ENCODE measurements around the gene CLEC2L. TPM values are rescaled to one million over a fixed set of nuclear protein-coding genes. Genes with fewer than 3 reads are reported as not detected.

Gene CLEC2L
- total and polyA plus RNA-seq, 2 of the 13 experiments (the other 11 are each of a cell fraction or from before 2014, with no cell fraction given): 0.20 to 0.25 TPM

DNA sequence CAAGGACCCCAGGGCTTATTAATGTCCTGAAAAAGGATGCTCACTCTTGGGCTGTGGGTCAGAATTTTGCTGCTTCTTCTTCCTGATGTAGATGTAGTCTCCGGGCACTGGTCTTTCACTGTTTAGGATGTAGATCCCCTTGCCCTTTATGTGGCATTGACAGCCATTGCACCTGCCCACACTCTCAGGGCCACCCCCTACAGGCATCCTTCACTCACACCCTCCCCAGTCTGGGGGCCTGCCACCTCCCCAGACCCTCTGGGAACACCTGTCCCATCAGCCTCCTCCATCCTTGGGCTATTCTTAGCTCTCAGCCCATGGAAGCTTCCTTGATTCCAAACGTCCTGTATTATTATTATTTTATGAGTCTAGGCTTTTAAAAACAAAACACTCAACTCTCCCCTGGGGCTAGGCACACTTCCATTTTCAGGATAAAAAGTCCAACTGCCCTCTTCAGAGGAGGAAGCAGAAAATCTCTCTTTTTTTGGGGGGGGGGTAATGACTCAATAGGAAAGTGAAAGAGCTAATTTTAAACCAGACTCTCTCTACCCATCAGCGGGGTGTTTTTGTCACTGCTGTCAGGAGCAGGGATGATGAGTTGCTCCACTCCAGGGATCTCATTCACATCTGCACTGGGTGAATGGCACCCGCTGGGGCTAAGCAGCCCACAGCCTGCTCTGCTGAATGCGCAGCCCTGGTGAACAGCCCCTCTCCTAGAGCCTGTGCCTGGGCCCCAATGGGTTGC lies 28.5 kb upstream of the CLEC2L start:
- TF ChIP-seq, protein P1, sequence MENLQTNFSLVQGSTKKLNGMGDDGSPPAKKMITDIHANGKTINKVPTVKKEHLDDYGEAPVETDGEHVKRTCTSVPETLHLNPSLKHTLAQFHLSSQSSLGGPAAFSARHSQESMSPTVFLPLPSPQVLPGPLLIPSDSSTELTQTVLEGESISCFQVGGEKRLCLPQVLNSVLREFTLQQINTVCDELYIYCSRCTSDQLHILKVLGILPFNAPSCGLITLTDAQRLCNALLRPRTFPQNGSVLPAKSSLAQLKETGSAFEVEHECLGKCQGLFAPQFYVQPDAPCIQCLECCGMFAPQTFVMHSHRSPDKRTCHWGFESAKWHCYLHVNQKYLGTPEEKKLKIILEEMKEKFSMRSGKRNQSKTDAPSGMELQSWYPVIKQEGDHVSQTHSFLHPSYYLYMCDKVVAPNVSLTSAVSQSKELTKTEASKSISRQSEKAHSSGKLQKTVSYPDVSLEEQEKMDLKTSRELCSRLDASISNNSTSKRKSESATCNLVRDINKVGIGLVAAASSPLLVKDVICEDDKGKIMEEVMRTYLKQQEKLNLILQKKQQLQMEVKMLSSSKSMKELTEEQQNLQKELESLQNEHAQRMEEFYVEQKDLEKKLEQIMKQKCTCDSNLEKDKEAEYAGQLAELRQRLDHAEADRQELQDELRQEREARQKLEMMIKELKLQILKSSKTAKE (CRISPR knock-in tag; IDR thresholded peaks at IDR 0.05; ENCODE audit: borderline replicate concordance): no peak
- TF ChIP-seq, protein P2, sequence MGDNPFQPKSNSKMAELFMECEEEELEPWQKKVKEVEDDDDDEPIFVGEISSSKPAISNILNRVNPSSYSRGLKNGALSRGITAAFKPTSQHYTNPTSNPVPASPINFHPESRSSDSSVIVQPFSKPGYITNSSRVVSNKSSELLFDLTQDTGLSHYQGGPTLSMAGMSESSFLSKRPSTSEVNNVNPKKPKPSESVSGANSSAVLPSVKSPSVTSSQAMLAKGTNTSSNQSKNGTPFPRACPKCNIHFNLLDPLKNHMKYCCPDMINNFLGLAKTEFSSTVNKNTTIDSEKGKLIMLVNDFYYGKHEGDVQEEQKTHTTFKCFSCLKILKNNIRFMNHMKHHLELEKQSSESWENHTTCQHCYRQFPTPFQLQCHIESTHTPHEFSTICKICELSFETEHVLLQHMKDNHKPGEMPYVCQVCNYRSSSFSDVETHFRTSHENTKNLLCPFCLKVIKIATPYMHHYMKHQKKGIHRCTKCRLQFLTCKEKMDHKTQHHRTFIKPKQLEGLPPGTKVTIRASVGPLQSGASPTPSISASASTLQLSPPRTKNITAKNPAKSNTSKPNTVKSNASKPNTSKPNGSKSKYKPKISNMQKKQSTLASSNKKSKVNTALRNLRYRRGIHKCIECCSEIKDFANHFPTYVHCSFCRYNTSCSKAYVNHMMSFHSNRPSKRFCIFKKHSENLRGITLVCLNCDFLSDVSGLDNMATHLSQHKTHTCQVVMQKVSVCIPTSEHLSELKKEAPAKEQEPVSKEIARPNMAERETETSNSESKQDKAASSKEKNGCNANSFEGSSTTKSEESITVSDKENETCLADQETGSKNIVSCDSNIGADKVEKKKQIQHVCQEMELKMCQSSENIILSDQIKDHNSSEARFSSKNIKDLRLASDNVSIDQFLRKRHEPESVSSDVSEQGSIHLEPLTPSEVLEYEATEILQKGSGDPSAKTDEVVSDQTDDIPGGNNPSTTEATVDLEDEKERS (CRISPR knock-in tag; IDR thresholded peaks at IDR 0.05): no peak
- no peak for TF ChIP-seq ZNF207 (IDR thresholded peaks at IDR 0.05; ENCODE audit: borderline replicate concordance)
- no peak for TF ChIP-seq ZNF547 (CRISPR knock-in tag; IDR thresholded peaks at IDR 0.05)
- no peak for TF ChIP-seq ZKSCAN5 (CRISPR knock-in tag; IDR thresholded peaks at IDR 0.05)
- TF ChIP-seq ZBTB7A (CRISPR knock-in tag; IDR thresholded peaks at IDR 0.05): no peak
- no peak for TF ChIP-seq ZNF562 (CRISPR knock-in tag; IDR thresholded peaks at IDR 0.05; ENCODE audit: borderline replicate concordance)
- no peak for TF ChIP-seq ZFY (CRISPR knock-in tag; IDR thresholded peaks at IDR 0.05)
- no peak for TF ChIP-seq DNMT3B (CRISPR knock-in tag; conservative IDR thresholded peaks at IDR 0.05)
- no peak for TF ChIP-seq ZNF335 (CRISPR knock-in tag; IDR thresholded peaks at IDR 0.05)
- TF ChIP-seq KAT8 (CRISPR knock-in tag; IDR thresholded peaks at IDR 0.05): no peak
- no peak for TF ChIP-seq SAFB2 (CRISPR knock-in tag; IDR thresholded peaks at IDR 0.05; ENCODE audit: borderline replicate concordance, low read depth)
- TF ChIP-seq ZNF564 (CRISPR knock-in tag; IDR thresholded peaks at IDR 0.05): no peak
- TF ChIP-seq, protein P3, sequence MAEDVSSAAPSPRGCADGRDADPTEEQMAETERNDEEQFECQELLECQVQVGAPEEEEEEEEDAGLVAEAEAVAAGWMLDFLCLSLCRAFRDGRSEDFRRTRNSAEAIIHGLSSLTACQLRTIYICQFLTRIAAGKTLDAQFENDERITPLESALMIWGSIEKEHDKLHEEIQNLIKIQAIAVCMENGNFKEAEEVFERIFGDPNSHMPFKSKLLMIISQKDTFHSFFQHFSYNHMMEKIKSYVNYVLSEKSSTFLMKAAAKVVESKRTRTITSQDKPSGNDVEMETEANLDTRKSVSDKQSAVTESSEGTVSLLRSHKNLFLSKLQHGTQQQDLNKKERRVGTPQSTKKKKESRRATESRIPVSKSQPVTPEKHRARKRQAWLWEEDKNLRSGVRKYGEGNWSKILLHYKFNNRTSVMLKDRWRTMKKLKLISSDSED (CRISPR knock-in tag; IDR thresholded peaks at IDR 0.05): no peak
- TF ChIP-seq ZNF660 (CRISPR knock-in tag; IDR thresholded peaks at IDR 0.05; ENCODE audit: borderline replicate concordance, low read depth): no peak
- no peaks in the 10 kb centered on the region for H3K79me2 ChIP-seq (ENCODE audit: insufficient read depth, low read length)
- in situ Hi-C loops (cut with HindIII; ENCODE audit: extremely low pct_ligation_motif_present, low pct_unique_long_range_greater_than_20kb) (loop anchor here (10.0 kb wide), 1 partner anchor 510 kb away; no protein-coding TSS in a partner anchor), intact Hi-C loops (cut with micrococcal nuclease; ENCODE audit: unreplicated experiment) (no loop called here)
- no peaks in the 10 kb centered on the region for H3K4me1 ChIP-seq (ENCODE audit: insufficient read depth, low read length)
- H3K4me3 ChIP-seq (replicated peaks in 1 of 3; ENCODE audit: insufficient read depth in 1 of 3, low read depth in 2 of 3, low read length in 3 of 3): no peak overlapping the region
- no peak for FAIRE-seq
- no peaks in the 10 kb centered on the region for H4K20me1 ChIP-seq (ENCODE audit: insufficient read depth, low read length)
- ATAC-seq: no peak
- H3K4me2 ChIP-seq (ENCODE audit: low read depth, low read length): no peak overlapping the region
- CTCF ChIA-PET (ENCODE audit: low intra/inter-chr PET ratio, low total read pairs): no interaction called here
- no peak for DNase-seq (ENCODE audit: low spot score)
- H3K27ac ChIP-seq (ENCODE audit: extremely low read length, insufficient read depth, low read length): no peak overlapping the region
- H3K27me3 ChIP-seq (ENCODE audit: control insufficient read depth in 1 of 2, insufficient read depth in 2 of 2, low read length in 2 of 2): peaks cover 0 to 48% of the 10 kb centered on the region in 2 experiments
- WGBS (ENCODE audit: low lambda C conversion rate): 20% methylated on average over 5 of the region's 5 CpGs
- BruUV-seq (replicated peaks): no TSS peak
- no peaks in the 10 kb centered on the region; the same call in 1 of the 2 replicates for H3K9me3 ChIP-seq (ENCODE audit: low read length)
- H3K36me3 ChIP-seq (replicated peaks in 1 of 2; ENCODE audit: control insufficient read depth in 1 of 2, insufficient read depth in 2 of 2, low read length in 2 of 2): no peaks in the 10 kb centered on the region
- no peak overlapping the region for H3K9ac ChIP-seq (ENCODE audit: insufficient read depth, low read depth, low read length)
- no peak overlapping the region for H2AFZ ChIP-seq (ENCODE audit: low read length)
- POLR2A ChIA-PET: no interaction called here

All from HepG2 (cell line).